IPS DF 19.7 (cell line): Measurements from ENCODE around the gene CSNK2A2.

Experiments
- DNase-seq: peaks from one replicate; pipeline ENCODE4 v3.0.0-alpha.2; 2013; ENCODE audit warnings: low read depth, low spot score

The CSNK2A2 gene

GRCh38 chr16:58198022-58198683 lies at the start of gene CSNK2A2:
Gene CSNK2A2, minus strand, starts transcription at chr16:58198106. Its CDS starts 370 bp downstream, at chr16:58197736.
- no peak for DNase-seq

- no peak for DNase-seq
Measured at GRCh38 chr16:58243528-58244004, 45.7 kb upstream of the CSNK2A2 start.

GRCh38 chr16:58236831-58237230 lies 38.9 kb upstream of the CSNK2A2 start:
- DNase-seq: no peak

GRCh38 chr16:58236231-58236690 lies 38.4 kb upstream of the CSNK2A2 start:
- DNase-seq: peak; percentile 86

- DNase-seq: no peak
Measured at GRCh38 chr16:58235663-58236062, 37.8 kb upstream of the CSNK2A2 start.

- DNase-seq: no peak
Measured at GRCh38 chr16:58234831-58235595, 37.1 kb upstream of the CSNK2A2 start.

GRCh38 chr16:58230259-58230658 lies 32.4 kb upstream of the CSNK2A2 start:
- no peak for DNase-seq

- DNase-seq: no peak
Measured at GRCh38 chr16:58226790-58227189, 28.9 kb upstream of the CSNK2A2 start.

GRCh38 chr16:58225965-58226602 lies 28.2 kb upstream of the CSNK2A2 start:
- no peak for DNase-seq

- DNase-seq: no peak
Measured at GRCh38 chr16:58222532-58223316, 24.8 kb upstream of the CSNK2A2 start.

GRCh38 chr16:58219432-58219831 lies 21.5 kb upstream of the CSNK2A2 start:
- no peak for DNase-seq

- DNase-seq: no peak
Measured at GRCh38 chr16:58218786-58219185, 20.9 kb upstream of the CSNK2A2 start.

- DNase-seq: no peak
Measured at GRCh38 chr16:58217311-58217925, 19.5 kb upstream of the CSNK2A2 start.

GRCh38 chr16:58212824-58213655 lies 15.1 kb upstream of the CSNK2A2 start:
- no peak for DNase-seq

- no peak for DNase-seq
Measured at GRCh38 chr16:58211846-58212245, 13.9 kb upstream of the CSNK2A2 start.

GRCh38 chr16:58211245-58211644 lies 13.3 kb upstream of the CSNK2A2 start:
- no peak for DNase-seq

- no peak for DNase-seq
Measured at GRCh38 chr16:58205276-58206036, 7.5 kb upstream of the CSNK2A2 start.

GRCh38 chr16:58201163-58201562 lies 3.3 kb upstream of the CSNK2A2 start:
- no peak for DNase-seq

- DNase-seq: no peak
Measured at GRCh38 chr16:58200004-58200797, 2.3 kb upstream of the CSNK2A2 start.
